Effector memory CD4-positive, alpha-beta T cell (primary cell): ENCODE measurements around the gene HBZ.

Experiments
- DNase-seq, 3 donors: peaks; one replicate each; pipeline ENCODE4 v3.0.0-alpha.2; 2020
- H3K27ac ChIP-seq: 2 replicates; pipeline ENCODE4 v1.7.0; 2013; ENCODE audit warnings: mild to moderate bottlenecking, low read length, moderate library complexity; ENCODE audit not compliant: insufficient read depth, poor library complexity, severe bottlenecking
- H3K27me3 ChIP-seq: replicated peaks from 2 replicates; pipeline ENCODE4 v1.7.0; 2013; ENCODE audit warnings: mild to moderate bottlenecking, low read length; ENCODE audit not compliant: insufficient read depth, control insufficient read depth, poor library complexity, severe bottlenecking
- H3K36me3 ChIP-seq: 2 replicates; pipeline ENCODE4 v1.7.0; 2013; ENCODE audit warnings: mild to moderate bottlenecking, low read length, moderate library complexity; ENCODE audit not compliant: control insufficient read depth, insufficient read depth
- H3K4me1 ChIP-seq: 2 replicates; pipeline ENCODE4 v1.7.0; 2013; ENCODE audit warnings: low read length, mild to moderate bottlenecking; ENCODE audit not compliant: control insufficient read depth, insufficient read depth, poor library complexity, severe bottlenecking
- H3K4me3 ChIP-seq: 2 replicates; pipeline ENCODE4 v1.7.0; 2013; ENCODE audit warnings: low read length, low read depth, mild to moderate bottlenecking; ENCODE audit not compliant: insufficient read depth, poor library complexity, severe bottlenecking
- H3K9me3 ChIP-seq: 2 replicates; pipeline ENCODE4 v1.7.0; 2013; ENCODE audit warnings: mild to moderate bottlenecking, low read length, moderate library complexity; ENCODE audit not compliant: control insufficient read depth
- total RNA-seq, 3 donors: gene quantifications; one replicate each; lab custom pipeline; 2026; lab: John Stamatoyannopoulos, UW

The HBZ gene
- 0 to 0.19 (median 0) reads per million in 3 donors for total RNA-seq

GRCh38 chr16:152141-153128 lies at the start of gene HBZ:
HBZ (plus strand) TSS chr16:152644; CDS start chr16:152910, 266 bp downstream.
- Histone ChIP-seq H3K27me3 (peaks cover 6% of the 10 kb centered on the region), H3K27ac (no peak within 1 kb of the TSS), H3K9me3 (no peaks in the 10 kb centered on the region), H3K36me3 (no peaks in the 10 kb centered on the region), H3K4me1 (peaks cover 7% of the 10 kb centered on the region), H3K4me3 (no peak within 1 kb of the TSS)
- DNase-seq = no peak

GRCh38 chr16:104355-104754 lies 48.1 kb upstream of the HBZ start:
- Histone ChIP-seq H3K9me3 (no peaks in the 10 kb centered on the region), H3K27ac (no peak overlapping the region), H3K27me3 (no peaks in the 10 kb centered on the region), H3K4me3 (no peak overlapping the region), H3K36me3 (peaks cover 5% of the 10 kb centered on the region), H3K4me1 (no peaks in the 10 kb centered on the region)
- no peak for DNase-seq

DNA sequence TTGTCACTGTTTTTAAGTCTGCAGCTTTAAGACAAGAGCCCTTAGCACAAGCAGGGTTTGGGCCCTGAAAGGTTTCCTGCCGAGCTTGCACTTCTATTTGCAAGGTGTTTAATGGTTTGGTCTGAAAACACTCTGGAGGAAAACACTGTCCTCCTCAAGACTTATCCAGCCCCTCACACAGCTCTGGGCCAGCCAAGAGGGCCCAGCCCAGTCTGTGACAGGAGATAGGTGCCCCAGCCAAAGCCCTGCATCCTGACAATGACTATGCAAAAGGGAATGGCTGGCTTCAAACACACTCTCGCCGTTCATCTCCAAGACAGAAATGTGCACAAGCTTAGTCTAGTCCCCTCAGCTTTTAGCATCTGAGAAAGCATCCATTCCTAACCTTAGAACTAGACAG lies 47.5 kb upstream of the HBZ start:
- peaks cover 5% of the 10 kb centered on the region for H3K36me3 ChIP-seq
- H3K27me3 ChIP-seq = no peaks in the 10 kb centered on the region
- H3K27ac ChIP-seq = no peak overlapping the region
- DNase-seq = no peak
- H3K4me1 ChIP-seq = no peaks in the 10 kb centered on the region
- no peaks in the 10 kb centered on the region for H3K9me3 ChIP-seq
- H3K4me3 ChIP-seq = no peak overlapping the region

- Histone ChIP-seq H3K36me3 (peaks cover 8% of the 10 kb centered on the region), H3K27ac (no peak overlapping the region), H3K4me1 (no peaks in the 10 kb centered on the region), H3K9me3 (no peaks in the 10 kb centered on the region), H3K27me3 (no peaks in the 10 kb centered on the region), H3K4me3 (no peak overlapping the region)
- DNase-seq = no peak
Observed at GRCh38 chr16:105521-105920, 46.9 kb upstream of the HBZ start.

- Histone ChIP-seq H3K4me1 (no peaks in the 10 kb centered on the region), H3K27ac (no peak overlapping the region), H3K4me3 (no peak overlapping the region), H3K36me3 (peaks cover 13% of the 10 kb centered on the region), H3K27me3 (no peaks in the 10 kb centered on the region), H3K9me3 (no peaks in the 10 kb centered on the region)
- peak; percentile 5 to 34 (median 20) for DNase-seq
Observed at GRCh38 chr16:106623-107324, 45.7 kb upstream of the HBZ start.

DNA sequence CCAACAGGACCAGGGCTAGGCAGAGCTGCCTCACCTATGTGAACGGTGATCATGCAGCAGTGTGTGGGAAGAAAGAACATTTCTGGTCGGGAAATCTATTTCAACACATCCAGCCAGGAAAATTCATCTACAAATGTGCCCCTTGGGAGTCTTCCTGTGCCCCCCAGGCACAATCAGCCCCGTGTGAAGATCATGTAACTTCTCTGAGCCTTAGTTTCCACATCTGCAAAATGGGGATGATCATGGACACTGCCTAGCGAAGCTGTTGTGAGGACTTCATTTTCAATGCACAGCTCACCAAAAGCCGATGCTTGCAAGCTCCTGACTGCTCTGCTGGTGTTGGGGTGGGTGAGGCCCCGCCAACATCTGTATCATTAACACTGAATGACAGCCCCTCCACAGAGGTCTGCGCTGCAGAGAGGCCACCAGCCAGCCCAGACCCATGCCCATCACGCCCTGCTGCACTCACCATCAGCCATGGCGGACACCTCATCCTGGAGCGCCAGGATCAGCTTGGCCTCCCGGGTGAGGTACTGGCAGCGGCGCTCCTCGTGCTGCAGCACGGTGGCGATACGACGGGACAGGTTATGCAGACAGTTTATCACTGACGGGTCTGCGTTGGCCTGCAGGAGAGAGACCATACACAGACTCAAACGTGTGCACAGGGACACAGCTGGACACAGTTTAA lies 40.1 kb upstream of the HBZ start:
- H3K27me3 ChIP-seq = no peaks in the 10 kb centered on the region
- no peak overlapping the region for H3K27ac ChIP-seq
- H3K36me3 ChIP-seq = peaks cover 17% of the 10 kb centered on the region
- H3K4me1 ChIP-seq = no peaks in the 10 kb centered on the region
- H3K4me3 ChIP-seq = no peak overlapping the region
- no peaks in the 10 kb centered on the region for H3K9me3 ChIP-seq
- no peak for DNase-seq

GRCh38 chr16:114327-114726 lies 38.1 kb upstream of the HBZ start:
- no peak overlapping the region for H3K4me3 ChIP-seq
- H3K4me1 ChIP-seq = no peaks in the 10 kb centered on the region
- H3K9me3 ChIP-seq = no peaks in the 10 kb centered on the region
- no peak overlapping the region for H3K27ac ChIP-seq
- no peaks in the 10 kb centered on the region for H3K27me3 ChIP-seq
- H3K36me3 ChIP-seq = peaks cover 17% of the 10 kb centered on the region
- DNase-seq = no peak

DNA sequence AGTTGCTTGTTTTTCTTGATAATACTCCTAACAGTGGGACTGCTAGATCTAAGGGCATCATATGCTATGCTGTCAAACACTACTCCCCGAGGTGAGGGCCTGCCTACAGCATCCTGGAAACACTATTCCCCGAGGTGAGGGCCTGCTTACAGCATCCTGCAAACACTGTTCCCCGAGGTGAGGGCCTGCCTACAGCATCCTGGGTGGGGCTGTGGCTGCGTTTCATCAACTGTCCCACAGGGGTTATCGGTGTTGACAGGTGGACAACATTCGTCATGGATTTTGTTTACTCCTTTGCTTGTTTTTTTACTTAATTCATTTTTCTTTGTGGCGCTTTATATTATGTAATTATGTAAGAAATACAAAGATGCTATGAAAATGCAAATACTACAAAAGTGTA lies 36.4 kb upstream of the HBZ start:
- Histone ChIP-seq H3K27ac (no peak overlapping the region), H3K4me1 (no peaks in the 10 kb centered on the region), H3K9me3 (no peaks in the 10 kb centered on the region), H3K36me3 (peaks cover 12% of the 10 kb centered on the region), H3K27me3 (no peaks in the 10 kb centered on the region), H3K4me3 (no peak overlapping the region)
- no peak for DNase-seq

- H3K4me3 ChIP-seq = no peak overlapping the region
- peaks cover 3% of the 10 kb centered on the region for H3K36me3 ChIP-seq
- H3K27me3 ChIP-seq = no peaks in the 10 kb centered on the region
- H3K4me1 ChIP-seq = no peaks in the 10 kb centered on the region
- DNase-seq = peak; percentile 35 to 46 (median 36)
- no peak overlapping the region for H3K27ac ChIP-seq
- no peaks in the 10 kb centered on the region for H3K9me3 ChIP-seq
Observed at GRCh38 chr16:117379-118365, 34.8 kb upstream of the HBZ start.
